Measurements from ENCODE around the gene ARL6IP1.

The ARL6IP1 gene

GRCh38 chr16:18801145-18801972 is at the start of gene ARL6IP1:
TSS of gene ARL6IP1 (minus strand) at chr16:18801549. CDS start at chr16:18801466, 83 bp downstream.
- DNase-seq: peak; percentile 99

- DNase-seq: no peak
Measured at GRCh38 chr16:18846416-18846815, 45.1 kb upstream of the ARL6IP1 start.

- no peak for DNase-seq
Measured at GRCh38 chr16:18842565-18842964, 41.2 kb upstream of the ARL6IP1 start.

- no peak for DNase-seq
Measured at GRCh38 chr16:18841833-18842525, 40.6 kb upstream of the ARL6IP1 start.

- no peak for DNase-seq
Measured at GRCh38 chr16:18839555-18839954, 38.2 kb upstream of the ARL6IP1 start.

- DNase-seq: no peak
Measured at GRCh38 chr16:18836702-18837101, 35.4 kb upstream of the ARL6IP1 start.

GRCh38 chr16:18834864-18835263 is 33.5 kb upstream of the ARL6IP1 start:
- DNase-seq: no peak

GRCh38 chr16:18833707-18834505 is 32.6 kb upstream of the ARL6IP1 start:
- no peak for DNase-seq

- no peak for DNase-seq
Measured at GRCh38 chr16:18832613-18833012, 31.3 kb upstream of the ARL6IP1 start.

GRCh38 chr16:18832006-18832405 is 30.7 kb upstream of the ARL6IP1 start:
- no peak for DNase-seq

GRCh38 chr16:18829251-18829650 is 27.9 kb upstream of the ARL6IP1 start:
- DNase-seq: no peak

GRCh38 chr16:18827890-18828289 is 26.5 kb upstream of the ARL6IP1 start:
- DNase-seq: no peak

- no peak for DNase-seq
Measured at GRCh38 chr16:18816286-18816685, 14.9 kb upstream of the ARL6IP1 start.

- DNase-seq: no peak
Measured at GRCh38 chr16:18811925-18812324, 10.6 kb upstream of the ARL6IP1 start.

- DNase-seq: no peak
Measured at GRCh38 chr16:18809165-18809564, 7.8 kb upstream of the ARL6IP1 start.

- no peak for DNase-seq
Measured at GRCh38 chr16:18805257-18805773, 4.0 kb upstream of the ARL6IP1 start.

- no peak for DNase-seq
Measured at GRCh38 chr16:18804540-18804939, 3.2 kb upstream of the ARL6IP1 start.

- DNase-seq: no peak
Measured at GRCh38 chr16:18803569-18804462, 2.5 kb upstream of the ARL6IP1 start.

- DNase-seq: no peak
Measured at GRCh38 chr16:18802767-18803343, 1.5 kb upstream of the ARL6IP1 start.

- DNase-seq: no peak
Measured at GRCh38 chr16:18800775-18801144, 589 bp downstream of the ARL6IP1 start.

- DNase-seq: no peak
Measured at GRCh38 chr16:18800293-18800692, 1.1 kb downstream of the ARL6IP1 start.

GRCh38 chr16:18799500-18799899 is 1.8 kb downstream of the ARL6IP1 start:
- DNase-seq: no peak

Measured in NCI-H774 (cell line).